Transverse colon (tissue), 4 donors: ENCODE results near the gene IFNK. TPM values are rescaled to one million over a fixed set of nuclear protein-coding genes. Genes with fewer than 3 reads are reported as not detected.

Experiments used
- DNase-seq: peaks from one replicate; pipeline ENCODE4 v3.0.0-alpha.2; 2019
- H3K27ac ChIP-seq, 4 donors: fragments of 200-600 bp; sonication (generic); 2 replicates each; pipeline ENCODE4 v1.5.1; 2016 to 2018; ENCODE audit warnings: inconsistent platforms in 4 of 4
- H3K27me3 ChIP-seq: fragments of 200-600 bp; sonication (generic); 2 replicates; pipeline ENCODE4 v1.5.1; 2017; ENCODE audit warnings: inconsistent platforms
- H3K36me3 ChIP-seq, 4 donors: fragments of 200-600 bp; sonication (generic); 2 replicates each; pipeline ENCODE4 v1.5.1; 2017 to 2019; ENCODE audit warnings: inconsistent platforms in 4 of 4
- H3K4me1 ChIP-seq, 4 donors: fragments of 200-600 bp; sonication (generic); 2 replicates each; pipeline ENCODE4 v1.5.1; 2017 to 2020; ENCODE audit warnings: inconsistent platforms in 4 of 4
- H3K4me3 ChIP-seq, 4 donors: fragments of 200-600 bp; sonication (generic); 1 replicate in 1 of 4; 2 replicates in 3 of 4; pipeline versions ENCODE4 v1.5.1 to v1.6.1; 2017 to 2019; ENCODE audit warnings: inconsistent platforms in 4 of 4
- H3K9me3 ChIP-seq, 2 donors: fragments of 200-600 bp; sonication (generic); 2 replicates each; pipeline ENCODE4 v1.5.1; 2017 to 2019; ENCODE audit warnings: inconsistent platforms in 2 of 2
- CTCF ChIP-seq, 5 experiments: fragments of 200-600 bp in 3 of 5; fragments of 450-650 bp in 2 of 5; sonication (generic) in 3 of 5; IDR thresholded peaks; 1 replicate in 2 of 5; 2 replicates in 3 of 5; pipeline ENCODE4 v1.5.1; 2016 to 2017; ENCODE audit warnings: antibody characterized with exemption in 5 of 5, inconsistent platforms in 3 of 5, mild to moderate bottlenecking in 2 of 5, moderate library complexity in 1 of 5
- EP300 ChIP-seq: sonication (generic); formaldehyde crosslinking; IDR thresholded peaks from one replicate; pipeline ENCODE4 v1.6.1; 2017; ENCODE audit warnings: antibody characterized with exemption, low read depth
- POLR2A ChIP-seq: fragments of 450-650 bp; IDR thresholded peaks from one replicate; pipeline ENCODE4 v1.6.1; 2016; ENCODE audit warnings: antibody characterized with exemption, mild to moderate bottlenecking, moderate library complexity
- POLR2AphosphoS5 ChIP-seq, 3 donors: sonication (generic); formaldehyde crosslinking; IDR thresholded peaks; one replicate each; pipeline ENCODE4 v1.6.1; 2016; ENCODE audit warnings: antibody characterized with exemption in 3 of 3
- WGBS, 2 donors: methylation state at CpG; one replicate each; pipeline ENCODE4 v1.1.5; 2018; ENCODE audit warnings: low coverage in 1 of 2; 5-methylcytosine and 5-hydroxymethylcytosine counted together
- in situ Hi-C, 4 donors: fragments of 200-750 bp; cut with MboI; loops; one replicate each; pipeline versions ENCODE4 v1.15.0 to v1.15.1; 2017; ENCODE audit warnings: low sequenced_read_pairs in 3 of 4, low pct_ligation_motif_present in 1 of 4, low pct_unique_long_range_greater_than_20kb in 1 of 4
- intact Hi-C: fragments of 100-400 bp; cut with DNase I; formaldehyde crosslinking; loops from one replicate; pipeline ENCODE4 v1.15.1; 2023; ENCODE audit warnings: low total_unique reads
- total RNA-seq, 4 donors: library from RNA; depleted of rRNA; stranded (reverse); fragments of >200 nt; gene quantifications; one replicate each; pipeline ENCODE4 v1.1.0, GENCODE V29; 2016

The IFNK gene
- total RNA-seq, 4 donors from 2014 or later: not detected

- peak overlapping the region in 2 of 4 donors; percentile 70 to 94 for H3K4me3 ChIP-seq
- H3K9me3 ChIP-seq: no peaks in the 10 kb centered on the region
- H3K27ac ChIP-seq: peak overlapping the region; percentile 95 to 99 (median 98)
- no peaks in the 10 kb centered on the region for H3K36me3 ChIP-seq
- DNase-seq: no peak
- WGBS, 2 donors: 32 to 41% methylated on average over 3 of the region's 3 CpGs
- TF ChIP-seq CTCF (IDR thresholded peaks at IDR 0.05): no peak
- TF ChIP-seq EP300: no peak
- TF ChIP-seq POLR2A: no peak
- no peak for TF ChIP-seq POLR2AphosphoS5 (IDR thresholded peaks at IDR 0.05)
- in situ Hi-C loops: loop anchor here in 1 of 4 donors (25.0 kb wide), 1 partner anchor 535 kb away; no protein-coding TSS in a partner anchor
- intact Hi-C loops: no loop called here
- peaks cover 7 to 33% (median 9%) of the 10 kb centered on the region in 4 donors for H3K4me1 ChIP-seq
- H3K27me3 ChIP-seq: no peaks in the 10 kb centered on the region
Observed at GRCh38 chr9:27572061-27572460, 48.0 kb downstream of the IFNK start.

- Histone ChIP-seq H3K9me3 (no peaks in the 10 kb centered on the region), H3K27ac (peak overlapping the region; percentile 95 to 99 (median 98)), H3K27me3 (no peaks in the 10 kb centered on the region), H3K36me3 (no peaks in the 10 kb centered on the region), H3K4me1 (peaks cover 7 to 33% (median 9%) of the 10 kb centered on the region in 4 donors), H3K4me3 (peak overlapping the region; percentile 58 to 94 (median 76))
- TF ChIP-seq POLR2A (no peak), CTCF (IDR thresholded peaks at IDR 0.05) (no peak), EP300 (no peak), POLR2AphosphoS5 (IDR thresholded peaks at IDR 0.05) (peak; percentile 71 to 83 (median 76))
- WGBS, 2 donors: 3% methylated on average over 6 of the region's 6 CpGs; no CpG with 5 or more reads in 1 of the 2 donors
- DNase-seq: peak; percentile 64
- intact Hi-C loops: no loop called here
- in situ Hi-C loops: loop anchor here in 1 of 4 donors (25.0 kb wide), 1 partner anchor 535 kb away; no protein-coding TSS in a partner anchor
Observed at GRCh38 chr9:27572566-27572917, 48.5 kb downstream of the IFNK start.

DNA sequence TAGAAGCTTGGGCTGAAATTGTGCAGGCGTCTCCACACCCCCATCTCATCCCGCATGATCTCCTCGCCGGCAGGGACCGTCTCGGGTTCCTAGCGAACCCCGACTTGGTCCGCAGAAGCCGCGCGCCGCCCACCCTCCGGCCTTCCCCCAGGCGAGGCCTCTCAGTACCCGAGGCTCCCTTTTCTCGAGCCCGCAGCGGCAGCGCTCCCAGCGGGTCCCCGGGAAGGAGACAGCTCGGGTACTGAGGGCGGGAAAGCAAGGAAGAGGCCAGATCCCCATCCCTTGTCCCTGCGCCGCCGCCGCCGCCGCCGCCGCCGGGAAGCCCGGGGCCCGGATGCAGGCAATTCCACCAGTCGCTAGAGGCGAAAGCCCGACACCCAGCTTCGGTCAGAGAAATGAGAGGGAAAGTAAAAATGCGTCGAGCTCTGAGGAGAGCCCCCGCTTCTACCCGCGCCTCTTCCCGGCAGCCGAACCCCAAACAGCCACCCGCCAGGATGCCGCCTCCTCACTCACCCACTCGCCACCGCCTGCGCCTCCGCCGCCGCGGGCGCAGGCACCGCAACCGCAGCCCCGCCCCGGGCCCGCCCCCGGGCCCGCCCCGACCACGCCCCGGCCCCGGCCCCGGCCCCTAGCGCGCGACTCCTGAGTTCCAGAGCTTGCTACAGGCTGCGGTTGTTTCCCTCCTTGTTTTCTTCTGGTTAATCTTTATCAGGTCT lies 49.0 kb downstream of the IFNK start, which contains the start of gene C9orf72:
Gene C9orf72 (minus strand): TSS at position 564 of the 716 bp plus-strand sequence. CDS start 6,361 bp downstream, outside the sequence.
- no peaks in the 10 kb centered on the region for H3K9me3 ChIP-seq
- H3K4me3 ChIP-seq: peak within 1 kb of the TSS; percentile 58 to 94 (median 76)
- H3K27me3 ChIP-seq: no peaks in the 10 kb centered on the region
- intact Hi-C loops (no loop called here), in situ Hi-C loops (loop anchor here in 1 of 4 donors (25.0 kb wide), 1 partner anchor 536 kb away; no protein-coding TSS in a partner anchor)
- TF ChIP-seq POLR2A (peak; percentile 86), EP300 (no peak), CTCF (IDR thresholded peaks at IDR 0.05) (peak in 3 of 5 experiments; percentile 2 to 14 (median 7)), POLR2AphosphoS5 (IDR thresholded peaks at IDR 0.05) (peak; percentile 74 to 92 (median 87))
- no peaks in the 10 kb centered on the region for H3K36me3 ChIP-seq
- peak; percentile 87 for DNase-seq
- H3K27ac ChIP-seq: peak within 1 kb of the TSS; percentile 95 to 99 (median 98)
- peaks cover 7 to 33% (median 9%) of the 10 kb centered on the region in 4 donors for H3K4me1 ChIP-seq
- 1% methylated on average over 41 of the region's 72 CpGs; no CpG with 5 or more reads in 1 of the 2 donors for WGBS, 2 donors
